ENCODE measurements around the gene JAM2.

The JAM2 gene

GRCh38 chr21:25722631-25723030 lies 83.6 kb downstream of the JAM2 start:
- no peak for DNase-seq

DNA sequence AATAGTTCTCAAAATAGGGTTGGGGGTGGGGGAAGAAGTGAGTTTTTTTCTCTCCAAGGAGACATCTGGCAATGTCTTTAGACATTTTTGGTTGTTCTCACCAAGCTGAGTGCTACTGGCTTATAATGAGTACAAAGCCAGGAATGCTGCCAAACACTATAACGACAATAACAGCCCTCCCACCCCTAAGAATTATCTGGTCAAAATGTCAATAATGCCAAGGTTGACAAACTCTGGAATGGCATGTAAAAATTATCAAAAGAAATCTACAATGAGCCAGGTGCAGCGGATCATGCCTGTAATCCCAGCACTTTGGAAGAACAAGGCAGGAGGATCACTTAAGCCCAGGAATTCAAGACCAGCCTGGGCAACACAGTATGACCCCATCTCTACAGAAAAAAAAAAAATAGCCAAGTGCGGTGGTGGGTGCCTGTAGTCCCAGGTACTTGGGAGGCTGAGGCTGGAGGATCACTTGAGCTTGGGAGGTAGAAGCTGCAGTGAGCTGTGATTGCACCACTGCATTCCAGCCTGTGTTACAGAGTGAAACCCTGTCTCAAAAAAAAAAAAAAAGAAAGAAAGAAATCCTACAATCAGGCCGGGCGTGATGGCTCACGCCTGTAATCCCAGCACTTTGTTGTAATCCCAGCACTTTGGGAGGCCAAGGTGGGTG lies 93.2 kb downstream of the JAM2 start:
- peak; percentile 0 for DNase-seq

DNA sequence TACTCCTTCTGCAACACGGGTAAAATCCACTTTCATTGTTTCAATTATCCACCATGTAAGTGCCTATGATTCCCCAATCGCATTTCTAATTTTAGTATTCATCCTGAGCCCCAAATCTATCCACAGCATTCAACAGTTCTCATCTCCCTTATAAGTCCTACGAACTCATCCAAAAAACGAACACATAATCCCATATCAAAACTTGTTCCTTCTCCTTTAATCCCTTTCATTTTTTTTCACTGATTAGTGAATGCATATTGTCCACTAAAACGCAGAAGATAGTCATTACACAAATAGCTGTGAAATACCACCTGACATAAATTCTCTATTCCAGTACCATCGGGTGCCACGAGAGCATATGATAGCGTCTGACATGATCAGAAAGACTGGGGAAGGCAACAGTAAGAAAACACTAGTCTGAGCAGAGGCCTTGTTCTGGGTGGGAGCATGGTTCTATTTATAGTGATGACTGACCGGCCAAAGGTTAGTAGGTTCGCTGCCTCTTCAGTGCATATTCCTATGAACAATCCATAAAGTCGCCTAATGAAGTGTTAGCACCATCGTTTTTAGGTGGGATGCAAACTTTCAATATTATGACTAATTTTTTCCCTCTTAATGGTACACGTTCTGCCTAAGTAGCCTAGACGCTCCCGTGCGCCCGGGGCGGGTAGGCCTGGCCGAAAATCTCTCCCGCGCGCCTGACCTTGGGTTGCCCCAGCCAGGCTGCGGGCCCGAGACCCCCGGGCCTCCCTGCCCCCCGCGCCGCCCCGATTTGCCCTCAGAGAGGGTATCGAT lies 95.0 kb downstream of the JAM2 start:
- DNase-seq: peak; percentile 40

DNA sequence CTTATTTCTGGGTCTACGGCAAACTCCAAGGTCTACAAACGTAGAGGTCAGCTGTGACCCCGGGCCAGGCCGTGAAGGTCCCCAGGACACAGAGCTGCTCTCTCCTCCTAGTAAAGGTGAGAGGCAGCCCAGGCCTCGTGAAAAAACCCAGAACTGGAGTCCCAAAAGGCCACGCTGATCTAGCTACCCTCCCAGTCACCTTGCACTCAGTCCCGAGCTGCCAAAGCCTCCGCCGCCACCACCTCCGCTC lies 95.5 kb downstream of the JAM2 start:
- DNase-seq: no peak

DNA sequence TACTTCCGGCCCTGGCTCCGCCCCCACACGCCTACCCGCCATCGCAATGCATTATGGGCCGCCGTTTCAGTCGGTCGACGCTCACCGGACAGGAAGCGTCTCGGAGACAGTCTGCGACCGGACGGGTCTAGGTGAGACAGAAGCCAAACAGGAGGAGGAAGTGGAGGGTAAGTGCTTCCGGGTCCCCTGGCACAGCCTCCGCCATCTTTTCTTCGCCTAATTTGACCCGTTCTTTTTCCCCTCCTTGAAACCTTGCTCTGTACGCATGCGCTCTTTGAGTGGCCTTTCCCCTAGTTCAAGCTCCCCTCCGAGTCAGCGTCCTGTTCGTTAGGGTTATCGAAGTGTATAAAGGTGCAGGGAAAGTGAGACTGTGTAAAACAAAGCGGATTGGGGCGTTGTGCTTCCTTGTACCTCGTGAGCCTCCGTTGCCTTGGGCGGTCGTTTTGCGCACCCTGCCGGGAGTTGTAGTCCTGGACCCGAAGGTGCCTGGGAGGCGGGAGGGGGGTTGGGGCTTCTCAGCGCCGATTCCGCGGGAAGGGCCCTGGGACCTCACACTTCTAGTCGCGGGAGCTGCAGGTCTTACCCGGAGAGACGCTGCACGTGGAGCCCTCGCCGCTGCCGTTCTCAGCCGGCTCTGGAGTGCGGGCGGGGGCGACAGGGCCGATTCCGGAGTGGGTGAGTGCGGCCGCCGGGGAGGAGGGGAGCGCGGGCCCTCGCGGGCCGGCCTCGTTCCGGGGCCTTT lies 96.0 kb downstream of the JAM2 start, which contains the start of the genes ATP5PF and GABPA:
TSS of gene ATP5PF (minus strand) at position 1 of the 742 bp plus-strand sequence. CDS start 5,110 bp downstream, outside the sequence.
TSS of gene GABPA (plus strand) at position 69 of the 742 bp plus-strand sequence. CDS start 6,627 bp downstream, outside the sequence.
- DNase-seq: peak; percentile 95

GRCh38 chr21:25735646-25736597 lies 96.9 kb downstream of the JAM2 start:
- peak; percentile 49 for DNase-seq

DNA sequence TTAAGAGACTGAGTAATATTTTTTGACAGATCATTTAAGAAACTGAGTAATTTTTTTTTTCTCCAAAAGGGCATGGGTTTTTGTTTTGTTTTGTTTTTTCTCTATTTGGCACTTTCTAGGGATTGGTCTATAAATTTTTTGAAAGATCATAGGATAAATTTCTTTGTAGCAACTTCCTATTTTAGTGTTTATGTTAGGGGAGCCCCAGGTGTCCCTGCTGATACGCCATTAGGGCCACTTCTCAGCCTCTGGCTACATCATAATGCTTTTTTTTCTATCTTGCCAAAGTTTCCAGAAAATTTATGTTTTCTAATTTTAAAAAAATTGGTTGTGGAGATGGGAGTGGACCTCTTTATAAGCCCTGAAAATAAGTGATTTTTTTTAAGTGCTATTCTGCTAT lies 98.4 kb downstream of the JAM2 start:
- DNase-seq: no peak

DNA sequence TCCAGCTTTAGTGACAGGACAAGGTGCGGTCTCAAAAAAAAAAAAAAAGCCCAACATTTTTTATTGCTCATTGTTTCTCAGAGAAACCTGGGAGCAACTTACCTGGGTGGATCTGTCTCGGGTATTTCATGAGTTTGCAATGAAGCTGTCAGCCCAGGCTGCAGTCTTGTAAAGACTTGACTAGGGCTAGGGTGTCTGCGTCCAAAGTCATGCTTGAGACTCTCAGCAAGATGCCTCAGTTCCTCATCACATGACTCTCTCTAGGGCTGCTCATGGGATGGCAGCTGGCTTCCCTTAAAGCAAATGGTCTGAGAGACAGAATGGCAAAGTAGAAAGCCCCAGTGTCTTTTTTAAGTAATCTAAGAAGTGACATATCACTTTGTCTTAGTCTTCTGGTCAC lies 103.8 kb downstream of the JAM2 start:
- no peak for DNase-seq

DNA sequence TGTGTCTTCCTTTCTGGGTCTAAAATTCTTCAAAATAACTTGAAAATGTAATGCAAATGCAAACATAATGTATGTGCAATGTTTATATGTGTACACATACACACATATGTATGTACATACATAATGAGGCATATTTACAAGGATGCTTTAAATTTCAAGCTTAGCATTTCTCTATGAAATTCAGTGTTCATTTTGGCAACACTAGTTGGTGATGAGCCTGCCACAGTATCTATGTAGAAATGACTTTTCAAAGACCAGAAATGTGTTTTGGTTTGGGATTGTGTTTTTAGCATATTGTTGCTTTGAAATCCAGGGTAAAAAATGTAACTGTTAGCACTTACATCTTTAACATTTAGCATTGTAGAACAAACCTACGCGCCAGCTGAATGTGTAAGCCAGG lies 105.8 kb downstream of the JAM2 start:
- no peak for DNase-seq

GRCh38 chr21:25750085-25750484 lies 111.0 kb downstream of the JAM2 start:
- DNase-seq: no peak

DNA sequence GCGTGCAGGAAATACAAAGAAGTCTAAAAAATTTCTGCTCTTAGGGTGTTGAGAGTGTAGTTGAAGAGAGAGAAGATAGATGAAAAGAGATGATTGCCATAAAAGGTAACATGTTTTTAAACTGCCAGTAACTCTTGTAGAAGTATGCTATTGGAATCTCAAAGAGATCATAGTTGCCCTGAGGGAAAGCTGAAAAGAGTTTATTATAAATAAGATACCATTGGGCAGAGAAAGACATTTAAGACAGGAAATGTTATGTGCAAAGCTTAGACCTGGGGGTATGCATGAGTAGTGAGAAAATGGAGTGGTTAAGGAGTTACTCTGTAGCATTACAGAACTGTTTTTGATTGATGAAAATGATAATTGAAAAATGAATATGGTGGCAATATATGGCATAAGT lies 113.4 kb downstream of the JAM2 start:
- DNase-seq: no peak

DNA sequence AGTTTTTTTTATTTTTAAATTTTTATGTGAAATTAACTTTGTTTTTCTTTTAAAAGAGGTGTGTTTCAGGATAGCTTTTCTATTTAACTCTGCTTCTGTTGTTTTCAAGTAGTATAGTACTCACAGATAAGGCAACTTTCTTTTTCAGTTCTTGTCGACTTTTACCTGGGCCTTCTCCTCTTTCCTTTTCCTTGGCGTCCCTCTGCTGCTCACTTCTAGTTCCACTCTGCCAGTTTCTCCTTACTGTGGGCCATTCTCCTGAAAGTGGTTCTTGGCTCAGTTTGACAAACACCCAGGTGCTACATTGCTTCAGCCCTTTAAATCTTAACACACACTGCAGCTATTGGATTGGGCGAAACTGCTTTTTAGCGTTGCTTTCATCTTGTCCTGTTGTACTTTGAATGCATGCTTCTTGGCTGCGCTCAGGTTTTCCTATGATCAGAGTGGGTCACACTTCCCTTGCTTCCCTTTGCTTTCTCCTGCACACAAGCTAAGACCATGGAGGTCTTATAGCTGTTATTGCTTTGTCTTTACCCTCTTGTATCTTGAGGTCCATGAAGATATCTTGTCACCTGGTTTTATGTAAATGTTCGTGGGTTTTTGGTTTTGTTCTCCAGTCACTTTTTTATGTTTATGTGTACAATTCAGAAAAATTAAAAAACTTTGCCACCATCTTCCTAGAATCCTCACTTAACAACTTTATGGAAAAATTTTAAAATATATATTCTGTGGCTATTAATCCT lies 117.3 kb downstream of the JAM2 start:
- DNase-seq: no peak

- no peak for DNase-seq
Observed at GRCh38 chr21:25757531-25757930, 118.5 kb downstream of the JAM2 start.

GRCh38 chr21:25759573-25759972 lies 120.5 kb downstream of the JAM2 start:
- DNase-seq: no peak

- no peak for DNase-seq
Observed at GRCh38 chr21:25760061-25760460, 121.0 kb downstream of the JAM2 start.

- no peak for DNase-seq
Observed at GRCh38 chr21:25760677-25761076, 121.6 kb downstream of the JAM2 start.

DNA sequence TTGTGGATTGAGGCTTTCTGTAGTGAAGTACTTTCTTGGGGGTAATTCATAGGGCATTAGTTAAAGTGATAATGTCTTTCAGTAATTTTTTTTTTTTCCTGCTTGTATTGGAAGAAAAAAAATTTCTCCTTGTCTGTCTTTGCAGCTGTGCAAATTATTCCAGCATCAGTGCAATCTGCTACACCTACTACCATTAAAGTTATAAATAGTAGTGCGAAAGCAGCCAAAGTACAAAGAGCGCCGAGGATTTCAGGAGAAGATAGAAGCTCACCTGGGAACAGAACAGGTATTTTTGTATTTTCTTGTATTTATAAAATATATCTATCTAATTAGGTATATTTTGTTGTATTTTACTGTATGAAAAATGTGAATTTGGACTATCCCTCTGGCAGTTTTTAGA lies 125.0 kb downstream of the JAM2 start:
- DNase-seq: no peak
